Activated CD4-positive, CD25-positive, alpha-beta regulatory T cell treated with anti-CD3 and anti-CD28 coated beads, Interleukin-2, amount 50 U/mL, for 72 hours (primary cell): ENCODE measurements around the gene KLHL3.
"Not testable (repeated sequence)": the region's sequence is repeated elsewhere in the genome, so short reads cannot be mapped to it uniquely, and the experiment has no call there.

Source experiments
- DNase-seq: peaks from one replicate; pipeline ENCODE4 v3.0.0; 2021

KLHL3 gene

GRCh38 chr5:137665678-137666460 is 70.0 kb downstream of the KLHL3 start:
- DNase-seq, result peak; percentile 33

DNA sequence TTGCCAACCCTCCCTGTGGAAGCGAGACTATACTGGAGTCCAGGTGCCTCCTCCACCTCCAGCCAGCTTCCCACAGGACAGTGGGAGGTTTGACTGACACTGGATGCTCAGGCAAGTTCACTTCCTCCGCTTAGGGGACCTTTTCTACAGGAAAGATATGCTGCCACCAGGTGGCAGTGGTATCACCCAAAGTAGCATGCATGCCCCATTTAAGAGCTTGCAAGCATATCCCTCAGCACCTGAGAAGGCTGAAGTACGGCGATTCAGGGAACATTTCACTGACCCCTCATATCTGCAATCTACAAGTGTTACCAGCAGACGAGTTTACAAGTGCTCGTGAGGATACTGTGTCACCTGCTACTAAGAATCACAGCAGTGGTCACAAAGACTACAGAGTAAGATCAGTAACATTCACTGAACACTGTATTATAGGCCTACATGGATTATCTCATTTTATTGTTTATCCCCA is 75.5 kb downstream of the KLHL3 start:
- DNase-seq, result peak; percentile 63

GRCh38 chr5:137659209-137659608 is 76.7 kb downstream of the KLHL3 start:
- DNase-seq, result no peak

- DNase-seq, result no peak
Observed at GRCh38 chr5:137658324-137658723, 77.6 kb downstream of the KLHL3 start.

DNA sequence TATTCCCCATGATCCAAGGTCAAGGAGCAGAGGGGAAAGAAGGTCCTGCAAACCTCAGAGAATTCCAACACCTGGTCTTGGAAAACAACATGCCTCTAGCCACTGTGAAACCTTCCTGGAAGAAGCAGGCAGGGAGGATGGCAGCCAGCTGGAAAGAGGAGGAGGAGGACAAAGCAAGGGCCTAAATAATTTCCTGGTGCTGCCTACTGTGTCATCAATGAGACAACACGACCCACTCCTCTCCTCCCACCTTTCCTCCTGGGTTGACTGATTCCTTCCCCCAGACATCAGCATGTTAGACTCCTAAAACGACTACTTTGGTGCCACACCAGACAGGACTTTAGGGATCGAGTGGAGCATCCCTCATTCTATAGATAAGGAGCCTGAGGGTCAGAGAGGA is 78.8 kb downstream of the KLHL3 start:
- DNase-seq, result no peak

DNA sequence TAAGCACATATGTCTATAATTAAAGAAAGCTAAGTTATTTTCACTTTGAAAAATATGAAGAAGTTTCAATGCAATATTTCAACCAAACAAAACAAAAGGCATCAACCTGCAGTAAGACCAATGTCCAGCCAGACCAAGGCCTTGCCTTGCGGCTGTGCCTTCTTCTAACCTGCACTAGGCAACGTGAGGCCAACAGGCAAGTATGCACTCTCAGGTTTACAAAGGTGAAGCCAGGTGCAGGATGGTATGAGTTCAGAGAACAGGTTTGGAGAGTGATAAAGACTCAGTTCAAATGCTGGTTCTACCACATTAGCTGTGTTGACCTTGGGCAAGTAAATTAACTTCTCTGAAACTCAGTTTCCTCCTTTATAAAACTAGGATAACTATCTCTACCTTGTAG is 79.3 kb downstream of the KLHL3 start:
- DNase-seq, result no peak

DNA sequence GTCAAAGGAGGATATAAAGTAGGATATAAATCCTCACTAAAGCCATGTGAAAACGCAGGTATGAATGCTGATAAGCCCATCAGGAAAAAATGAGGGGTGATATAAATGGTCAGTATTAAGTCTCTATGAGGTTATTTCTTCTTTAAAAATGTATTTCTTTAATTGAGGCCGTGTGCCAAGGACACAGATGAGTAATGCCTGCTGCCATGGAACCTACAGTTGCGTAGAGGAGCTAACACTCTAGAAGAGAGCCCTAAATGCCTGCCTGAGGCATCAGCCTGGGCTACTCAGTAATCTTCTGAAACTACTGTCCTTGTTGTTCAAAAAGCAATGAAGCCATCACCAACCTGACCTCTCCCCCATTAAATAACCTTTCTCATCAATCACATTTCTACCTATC is 84.9 kb downstream of the KLHL3 start:
- DNase-seq, result no peak

GRCh38 chr5:137649228-137649935 is 86.5 kb downstream of the KLHL3 start:
- DNase-seq, result no peak

GRCh38 chr5:137648361-137648760 is 87.5 kb downstream of the KLHL3 start:
- no peak for DNase-seq

GRCh38 chr5:137647401-137647800 is 88.5 kb downstream of the KLHL3 start:
- no peak for DNase-seq

DNA sequence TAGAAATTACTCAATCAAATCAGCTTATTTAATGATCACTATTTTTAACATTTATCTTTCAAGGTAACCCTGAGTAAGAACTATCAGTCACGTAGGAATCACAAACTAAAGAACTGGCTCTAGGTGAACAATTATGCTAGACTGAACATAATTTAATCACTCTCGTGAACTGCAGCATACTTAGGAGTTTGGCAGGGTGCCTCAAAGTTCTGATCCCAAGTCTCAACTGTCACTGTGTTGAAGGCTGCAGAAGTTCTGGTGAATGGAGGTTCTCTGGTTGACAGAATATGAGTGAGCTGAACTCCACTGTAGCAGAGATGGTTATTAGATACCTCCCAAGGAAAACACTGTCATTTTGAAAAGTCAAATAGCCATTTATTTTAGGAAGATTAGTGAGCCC is 89.1 kb downstream of the KLHL3 start:
- DNase-seq, result no peak

- DNase-seq, result not testable (repeated sequence)
Observed at GRCh38 chr5:137643081-137643480, 92.8 kb downstream of the KLHL3 start.

DNA sequence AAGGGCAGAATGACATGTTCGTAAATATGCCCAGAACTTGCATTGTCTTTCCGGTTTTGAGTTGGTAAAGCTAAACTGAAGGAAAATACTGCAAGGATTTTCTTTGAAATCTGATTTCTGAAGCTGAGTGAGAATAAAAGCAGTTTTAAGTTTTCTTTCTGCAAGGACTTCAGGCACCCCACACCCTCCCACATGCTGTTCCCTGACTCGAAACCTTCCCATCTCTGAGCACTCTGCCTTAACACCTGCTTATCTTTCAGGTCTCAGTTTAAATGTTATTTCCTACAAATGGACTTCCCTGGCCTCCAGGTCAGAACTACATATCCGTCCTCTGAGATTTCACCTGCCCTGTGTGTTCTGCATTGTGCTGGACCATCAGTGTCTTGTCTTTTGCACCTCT is 93.8 kb downstream of the KLHL3 start:
- no peak for DNase-seq

DNA sequence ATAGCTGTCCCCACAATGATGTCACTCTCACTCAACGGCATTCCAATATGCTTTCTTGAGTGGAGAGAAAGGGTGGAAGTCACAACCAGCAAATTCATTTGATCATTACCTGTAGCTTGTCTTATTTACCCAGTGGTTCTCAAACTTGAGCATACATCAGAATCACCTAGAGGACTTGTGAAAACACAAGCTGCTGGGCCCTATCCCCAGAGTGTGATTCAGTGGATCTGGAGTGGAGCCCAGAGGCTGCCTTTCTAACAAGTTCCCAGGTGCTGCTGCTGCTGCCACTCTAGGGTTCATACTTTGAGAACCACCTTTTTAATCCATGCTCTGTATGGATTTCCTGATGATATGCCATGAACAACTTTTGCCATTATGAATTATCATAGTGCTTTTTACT is 94.7 kb downstream of the KLHL3 start:
- DNase-seq, result no peak

GRCh38 chr5:137639645-137640044 is 96.2 kb downstream of the KLHL3 start:
- no peak for DNase-seq

DNA sequence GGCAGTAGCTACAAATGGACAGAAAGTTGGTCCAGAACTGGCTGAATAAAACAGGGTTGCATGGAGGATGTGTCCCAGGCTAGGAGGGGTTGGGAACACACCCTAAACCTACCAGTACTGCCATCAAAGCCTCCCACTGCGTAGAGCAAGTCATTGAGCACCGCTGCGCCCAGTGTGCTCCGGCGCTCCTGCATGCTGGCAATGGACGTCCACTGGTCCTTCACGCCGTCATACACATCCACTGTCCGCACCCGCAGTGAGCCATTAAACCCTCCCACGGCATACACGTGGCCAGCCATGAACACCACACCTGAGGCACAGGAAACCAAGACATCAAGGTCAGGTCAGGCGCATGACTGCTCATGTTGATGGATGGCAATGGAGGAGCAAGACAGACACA is 97.0 kb downstream of the KLHL3 start:
- DNase-seq, result no peak

GRCh38 chr5:137636830-137637714 is 98.8 kb downstream of the KLHL3 start:
- DNase-seq, result no peak

DNA sequence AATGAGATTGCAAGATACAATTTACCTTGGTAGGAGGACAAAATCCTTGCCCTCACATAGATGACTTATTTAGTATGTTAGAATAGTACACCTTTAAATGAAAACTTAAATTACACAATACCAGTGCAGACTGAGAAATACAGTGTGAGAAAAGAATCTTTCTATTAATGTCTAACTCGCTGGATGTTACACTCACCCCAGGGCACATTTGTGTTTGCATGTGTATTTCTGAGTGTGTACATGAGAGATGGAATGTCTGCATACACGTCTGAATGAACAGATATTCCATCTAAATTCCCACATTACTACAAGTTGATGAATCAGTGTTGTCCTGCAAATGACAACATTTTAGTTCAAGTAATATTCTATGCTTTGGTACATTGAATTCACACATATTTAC is 99.8 kb downstream of the KLHL3 start:
- DNase-seq, result no peak

DNA sequence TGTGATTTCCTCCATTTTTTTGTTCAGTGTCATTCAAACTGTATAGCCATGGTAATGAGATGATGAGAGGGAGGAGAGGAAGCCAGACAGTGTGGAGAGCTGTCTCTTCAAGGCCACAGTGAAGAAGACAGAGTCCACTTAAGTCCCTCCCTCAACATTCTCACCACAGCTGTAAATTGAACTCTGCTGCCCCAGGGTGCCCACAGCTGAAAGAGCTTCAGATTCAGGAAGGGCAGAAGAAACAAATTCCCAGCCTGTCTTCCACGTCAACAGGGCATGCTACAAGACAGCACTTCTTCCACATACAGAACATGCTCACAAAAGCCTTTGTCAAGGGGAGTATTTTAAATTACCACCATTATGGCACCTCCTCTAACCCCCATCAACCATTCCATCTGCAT is 100.4 kb downstream of the KLHL3 start:
- DNase-seq, result no peak

- no peak for DNase-seq
Observed at GRCh38 chr5:137633896-137634295, 102.0 kb downstream of the KLHL3 start.

GRCh38 chr5:137632716-137633115 is 103.2 kb downstream of the KLHL3 start:
- DNase-seq, result no peak

DNA sequence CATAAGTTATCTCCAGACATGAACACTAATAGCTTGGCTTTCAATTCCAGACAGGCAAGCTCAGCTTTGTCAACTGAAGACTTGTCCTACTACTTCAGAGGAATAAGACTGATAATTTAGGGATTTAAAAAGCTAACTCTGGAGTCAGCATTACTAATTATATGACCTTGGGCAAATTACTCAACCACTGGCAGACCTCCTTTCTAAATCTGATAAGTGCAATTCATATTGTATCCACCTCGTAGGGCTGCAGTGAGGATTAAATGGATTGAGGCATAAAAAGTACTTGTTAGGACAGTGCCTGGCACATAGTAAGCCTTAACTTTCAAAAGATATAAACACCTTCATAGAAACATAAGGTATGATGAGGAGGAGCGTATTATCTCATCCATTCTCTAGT is 104.4 kb downstream of the KLHL3 start:
- no peak for DNase-seq

DNA sequence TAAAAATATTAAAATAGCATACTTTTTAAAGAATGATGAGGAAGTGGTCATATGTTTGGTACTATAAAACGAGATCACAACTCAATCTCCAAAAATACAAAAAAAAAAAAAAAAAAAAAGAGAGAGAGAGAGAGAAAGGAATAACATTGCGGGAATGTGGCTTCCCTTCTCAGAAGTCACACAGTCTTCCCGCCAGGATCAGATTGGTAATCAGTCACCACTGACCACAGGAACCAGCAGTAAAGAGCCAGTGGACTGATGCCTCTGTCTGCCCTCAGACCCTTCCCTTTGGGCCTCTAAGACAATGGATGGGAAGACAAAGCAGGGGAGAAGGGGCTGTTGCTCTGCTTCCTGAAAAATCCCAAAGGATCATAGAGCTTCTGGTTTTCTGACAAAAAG is 104.9 kb downstream of the KLHL3 start:
- no peak for DNase-seq
